H9 (cell line): ENCODE results near the gene ST6GAL1. TPM values are rescaled to one million over a fixed set of nuclear protein-coding genes. Genes with fewer than 3 reads are reported as not detected.

ENCODE experiments used
- DNase-seq: peaks from one replicate; pipeline ENCODE4 v3.0.0-alpha.2; 2017
- H2AFZ ChIP-seq: one replicate; pipeline ENCODE4 v1.6.1; 2013; ENCODE audit warnings: mild to moderate bottlenecking, low read length, control low read depth, moderate library complexity
- H2AK5ac ChIP-seq: 2 replicates; pipeline ENCODE4 v1.6.1; 2013; ENCODE audit warnings: low read length, control low read depth, mixed read lengths; ENCODE audit not compliant: insufficient read length
- H2BK120ac ChIP-seq: one replicate; pipeline ENCODE4 v1.6.1; 2013; ENCODE audit warnings: low read depth, mild to moderate bottlenecking, low read length, control low read depth, inconsistent platforms; ENCODE audit not compliant: poor library complexity, severe bottlenecking
- H2BK12ac ChIP-seq: 2 replicates; pipeline ENCODE4 v1.6.1; 2013; ENCODE audit warnings: low read length, control low read depth, mixed read lengths, low read depth; ENCODE audit not compliant: insufficient read length
- H2BK15ac ChIP-seq: 2 replicates; pipeline ENCODE4 v1.6.1; 2013; ENCODE audit warnings: low read depth, low read length, control low read depth
- H2BK20ac ChIP-seq: one replicate; pipeline ENCODE4 v1.6.1; 2013; ENCODE audit warnings: low read depth, mild to moderate bottlenecking, low read length, control low read depth, inconsistent platforms; ENCODE audit not compliant: poor library complexity, severe bottlenecking
- H2BK5ac ChIP-seq: 2 replicates; pipeline ENCODE4 v1.6.1; 2013; ENCODE audit warnings: low read length, control low read depth, mixed read lengths; ENCODE audit not compliant: insufficient read length
- H3K14ac ChIP-seq: 2 replicates; pipeline ENCODE4 v1.6.1; 2013; ENCODE audit warnings: low read length, control low read depth; ENCODE audit not compliant: insufficient read depth
- H3K18ac ChIP-seq: 2 replicates; pipeline ENCODE4 v1.6.1; 2013; ENCODE audit warnings: low read depth, mild to moderate bottlenecking, mixed read lengths, low read length, control low read depth; ENCODE audit not compliant: insufficient read length
- H3K23ac ChIP-seq: 2 replicates; pipeline ENCODE4 v1.6.1; 2013; ENCODE audit warnings: low read length, control low read depth, mixed read lengths, low read depth; ENCODE audit not compliant: insufficient read length
- H3K23me2 ChIP-seq: 2 replicates; pipeline ENCODE4 v1.6.1; 2013; ENCODE audit warnings: low read depth, mild to moderate bottlenecking, mixed read lengths, low read length, control low read depth; ENCODE audit not compliant: insufficient read length, poor library complexity, severe bottlenecking
- H3K27ac ChIP-seq: 2 replicates; pipeline ENCODE4 v1.5.1; 2013; ENCODE audit warnings: low read length, control low read depth, mixed read lengths, low read depth; ENCODE audit not compliant: insufficient read length
- H3K27me3 ChIP-seq: 2 replicates; pipeline ENCODE4 v1.6.1; 2013; ENCODE audit warnings: low read length, control low read depth, inconsistent platforms; ENCODE audit not compliant: insufficient read depth
- H3K4ac ChIP-seq: 2 replicates; pipeline ENCODE4 v1.6.1; 2013; ENCODE audit warnings: low read depth, mild to moderate bottlenecking, control low read depth, inconsistent platforms, low read length, moderate library complexity
- H3K4me1 ChIP-seq: 2 replicates; pipeline ENCODE4 v1.6.1; 2013; ENCODE audit warnings: low read length, control low read depth, inconsistent platforms; ENCODE audit not compliant: insufficient read depth
- H3K4me2 ChIP-seq: 2 replicates; pipeline ENCODE4 v1.6.1; 2013; ENCODE audit warnings: low read length, control low read depth, mixed read lengths; ENCODE audit not compliant: insufficient read length, insufficient read depth
- H3K56ac ChIP-seq: 2 replicates; pipeline ENCODE4 v1.6.1; 2013; ENCODE audit warnings: low read depth, mild to moderate bottlenecking, mixed read lengths, low read length, control low read depth; ENCODE audit not compliant: insufficient read length
- H3K79me1 ChIP-seq: 2 replicates; pipeline ENCODE4 v1.6.1; 2013; ENCODE audit warnings: low read depth, mild to moderate bottlenecking, moderate library complexity, low read length, control low read depth, inconsistent platforms; ENCODE audit not compliant: insufficient read depth, poor library complexity, severe bottlenecking
- H3K79me2 ChIP-seq: 2 replicates; pipeline ENCODE4 v1.6.1; 2013; ENCODE audit warnings: low read length, control low read depth, inconsistent platforms; ENCODE audit not compliant: insufficient read depth
- H3K9ac ChIP-seq: 2 replicates; pipeline ENCODE4 v1.6.1; 2013; ENCODE audit warnings: low read length, control low read depth, mixed read lengths; ENCODE audit not compliant: insufficient read length; ENCODE audit errors: extremely low read depth
- H3K9me3 ChIP-seq: one replicate; pipeline ENCODE4 v1.6.1; 2013; ENCODE audit warnings: low read depth, low read length, inconsistent platforms; ENCODE audit not compliant: control insufficient read depth
- H3T11ph ChIP-seq: one replicate; pipeline ENCODE4 v1.6.1; 2013; ENCODE audit warnings: mild to moderate bottlenecking, low read length, control low read depth, inconsistent platforms
- H4K20me1 ChIP-seq: one replicate; pipeline ENCODE4 v1.6.1; 2013; ENCODE audit not compliant: control insufficient read depth, insufficient read length, insufficient read depth
- H4K5ac ChIP-seq: 2 replicates; pipeline ENCODE4 v1.6.1; 2013; ENCODE audit warnings: low read depth, mild to moderate bottlenecking, mixed read lengths, low read length, control low read depth; ENCODE audit not compliant: insufficient read length
- H4K8ac ChIP-seq: replicated peaks from 2 replicates; pipeline ENCODE4 v1.6.1; 2013; ENCODE audit warnings: low read length, control low read depth, mixed read lengths, low read depth; ENCODE audit not compliant: insufficient read length
- H4K91ac ChIP-seq: 2 replicates; pipeline ENCODE4 v1.6.1; 2013; ENCODE audit warnings: low read depth, mild to moderate bottlenecking, moderate library complexity, mixed read lengths, low read length, control low read depth; ENCODE audit not compliant: insufficient read length
- H3K27ac Mint-ChIP-seq, 3 experiments: 2 replicates in 2 of 3; 3 replicates in 1 of 3; pipeline ENCODE4 v1.8.0; 2020 to 2021; ENCODE audit warnings: mixed read lengths in 3 of 3, mild to moderate bottlenecking in 1 of 3, moderate library complexity in 1 of 3
- H3K27me3 Mint-ChIP-seq: 2 replicates; pipeline ENCODE4 v1.8.0; 2021; ENCODE audit warnings: low read depth, mild to moderate bottlenecking, moderate library complexity, mixed read lengths
- H3K36me3 Mint-ChIP-seq, 3 experiments: 2 replicates in 2 of 3; 3 replicates in 1 of 3; pipeline ENCODE4 v1.8.0; 2020 to 2021; ENCODE audit warnings: low read depth in 3 of 3, mixed read lengths in 3 of 3; ENCODE audit not compliant: insufficient read depth in 1 of 3
- H3K4me1 Mint-ChIP-seq, 2 experiments: 2 replicates each; pipeline ENCODE4 v1.8.0; 2020; ENCODE audit warnings: mixed read lengths in 2 of 2
- H3K4me3 Mint-ChIP-seq, 2 experiments: 2 replicates in 1 of 2; 3 replicates in 1 of 2; pipeline ENCODE4 v1.8.0; 2020 to 2021; ENCODE audit warnings: mild to moderate bottlenecking in 2 of 2, mixed read lengths in 2 of 2, moderate library complexity in 1 of 2
- H3K9me3 Mint-ChIP-seq, 2 experiments: 2 replicates in 1 of 2; 3 replicates in 1 of 2; pipeline ENCODE4 v1.8.0; 2020; ENCODE audit warnings: mild to moderate bottlenecking in 2 of 2, mixed read lengths in 2 of 2, moderate library complexity in 1 of 2
- CTCF ChIP-seq: fragments of 200-600 bp; sonication (generic); conservative IDR thresholded peaks from 3 replicates; pipeline ENCODE4 v1.8.0; 2021; ENCODE audit warnings: antibody characterized with exemption, mild to moderate bottlenecking
- WGBS: extraction: QIAGEN DNeasy Blood & Tissue Kit; methylation state at CpG from one replicate; pipeline ENCODE4 v1.1.7; 2013; ENCODE audit warnings: missing lambda C conversion rate, low lambda C conversion rate, mixed read lengths; ENCODE audit not compliant: insufficient read length; ENCODE audit errors: extremely low coverage; 5-methylcytosine and 5-hydroxymethylcytosine counted together
- total RNA-seq: library from RNA; stranded (reverse); gene quantifications from 2 replicates; pipeline ENCODE4 v1.2.1, GENCODE V29; 2021

The ST6GAL1 gene
- total RNA-seq, 1 experiment from 2014 or later = 139 TPM

- no peak for DNase-seq
- no peak overlapping the region for H3K4ac ChIP-seq
These were observed 149.0 kb downstream of the ST6GAL1 start for GRCh38 chr3:187079090-187080022.

More at GRCh38 chr3:187079090-187080022, 149.0 kb downstream of the ST6GAL1 start:
- Histone ChIP-seq H3K27me3 (no peaks in the 10 kb centered on the region), H3K27ac (no peak overlapping the region), H3K23me2 (no peaks in the 10 kb centered on the region), H4K5ac (no peak overlapping the region), H3K9me3 (no peaks in the 10 kb centered on the region), H2AK5ac (no peak overlapping the region), H3K56ac (no peak overlapping the region), H2BK12ac (no peak overlapping the region), H2AFZ (no peak overlapping the region), H3K23ac (no peak overlapping the region), H3T11ph (no peak overlapping the region), H2BK120ac (no peak overlapping the region), H4K20me1 (no peaks in the 10 kb centered on the region), H3K14ac (no peak overlapping the region; the same call in 1 of the 2 replicates), H3K18ac (no peak overlapping the region), H3K4me2 (no peak overlapping the region), H2BK15ac (no peak overlapping the region), H3K79me2 (no peaks in the 10 kb centered on the region), H4K91ac (no peak overlapping the region), H2BK5ac (no peak overlapping the region), H3K79me1 (no peaks in the 10 kb centered on the region), H3K4me1 (peaks cover 6% of the 10 kb centered on the region; the same call in 1 of the 2 replicates), H3K9ac (no peak overlapping the region), H2BK20ac (no peak overlapping the region), H4K8ac (no peak overlapping the region)
- Mint-ChIP-seq H3K4me3 (peak overlapping the region in 1 of 2 experiments; percentile 18; a peak in 1 of 5 replicates), H3K27me3 (no peaks in the 10 kb centered on the region), H3K9me3 (no peaks in the 10 kb centered on the region), H3K36me3 (peaks cover 28 to 47% (median 44%) of the 10 kb centered on the region in 3 experiments), H3K4me1 (peaks cover 32 to 33% of the 10 kb centered on the region in 2 experiments), H3K27ac (peak overlapping the region; percentile 76 to 87 (median 77))
- no CpG with 5 or more reads among the region's 8 CpGs for WGBS
- no peak for TF ChIP-seq CTCF
